Osteocyte (in vitro differentiated cells): ENCODE results near the gene VWA3B. TPM values are rescaled to one million over a fixed set of nuclear protein-coding genes. Genes with fewer than 3 reads are reported as not detected.

ENCODE experiments used
- DNase-seq: peaks from one replicate; pipeline ENCODE4 v3.0.0; 2021; ENCODE audit warnings: mixed read lengths; ENCODE audit not compliant: unreplicated experiment; ENCODE audit errors: extremely low spot score
- H3K27ac Mint-ChIP-seq: one replicate; pipeline ENCODE4 v1.8.0; 2021; ENCODE audit warnings: mild to moderate bottlenecking, mixed read lengths; ENCODE audit not compliant: unreplicated experiment
- H3K27me3 Mint-ChIP-seq: one replicate; pipeline ENCODE4 v1.8.0; 2021; ENCODE audit warnings: mixed read lengths; ENCODE audit not compliant: unreplicated experiment
- H3K36me3 Mint-ChIP-seq: one replicate; pipeline ENCODE4 v1.8.0; 2021; ENCODE audit warnings: mixed read lengths; ENCODE audit not compliant: unreplicated experiment
- H3K4me1 Mint-ChIP-seq: one replicate; pipeline ENCODE4 v1.8.0; 2021; ENCODE audit warnings: mixed read lengths; ENCODE audit not compliant: unreplicated experiment
- H3K4me3 Mint-ChIP-seq: one replicate; pipeline ENCODE4 v1.8.0; 2021; ENCODE audit warnings: mild to moderate bottlenecking, moderate library complexity, mixed read lengths; ENCODE audit not compliant: unreplicated experiment
- H3K9me3 Mint-ChIP-seq: one replicate; pipeline ENCODE4 v1.8.0; 2021; ENCODE audit warnings: mixed read lengths; ENCODE audit not compliant: unreplicated experiment
- total RNA-seq: library from RNA; stranded (reverse); gene quantifications from 2 replicates; pipeline ENCODE4 v1.2.1, GENCODE V29; 2021
- TF ChIP-seq, protein P1 (sequence below): fragments of 200-600 bp; sonication (generic); IDR thresholded peaks from 2 replicates; pipeline ENCODE4 v1.5.0; 2021; ENCODE audit warnings: antibody characterized with exemption, mild to moderate bottlenecking, moderate library complexity

Gene VWA3B
- total RNA-seq, 1 donor from 2014 or later = not detected

DNA sequence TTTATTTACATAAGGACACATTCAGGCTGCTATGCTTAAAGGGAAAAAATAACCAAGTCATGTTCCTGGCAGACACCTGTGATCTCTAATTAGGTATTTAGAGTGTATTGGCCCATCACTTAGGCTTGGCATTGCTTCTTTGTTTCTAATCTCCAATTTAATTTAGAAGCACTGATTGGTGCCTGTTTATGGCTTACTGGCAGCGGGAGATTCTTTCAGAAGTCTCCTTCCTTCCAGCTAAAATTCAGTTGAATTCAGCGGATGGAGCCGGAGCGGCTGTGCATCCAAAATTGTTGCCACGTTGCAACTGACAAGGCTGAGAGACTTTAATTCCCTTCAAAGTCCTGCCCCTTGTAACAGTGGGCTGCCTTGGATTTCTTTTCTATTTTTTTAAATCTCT is 66.5 kb downstream of the VWA3B start:
- H3K27ac Mint-ChIP-seq = no peak overlapping the region
- peaks cover 11% of the 10 kb centered on the region for H3K27me3 Mint-ChIP-seq
- no peaks in the 10 kb centered on the region for H3K9me3 Mint-ChIP-seq
- H3K4me3 Mint-ChIP-seq = no peak overlapping the region
- DNase-seq = no peak
- TF ChIP-seq, protein P1, sequence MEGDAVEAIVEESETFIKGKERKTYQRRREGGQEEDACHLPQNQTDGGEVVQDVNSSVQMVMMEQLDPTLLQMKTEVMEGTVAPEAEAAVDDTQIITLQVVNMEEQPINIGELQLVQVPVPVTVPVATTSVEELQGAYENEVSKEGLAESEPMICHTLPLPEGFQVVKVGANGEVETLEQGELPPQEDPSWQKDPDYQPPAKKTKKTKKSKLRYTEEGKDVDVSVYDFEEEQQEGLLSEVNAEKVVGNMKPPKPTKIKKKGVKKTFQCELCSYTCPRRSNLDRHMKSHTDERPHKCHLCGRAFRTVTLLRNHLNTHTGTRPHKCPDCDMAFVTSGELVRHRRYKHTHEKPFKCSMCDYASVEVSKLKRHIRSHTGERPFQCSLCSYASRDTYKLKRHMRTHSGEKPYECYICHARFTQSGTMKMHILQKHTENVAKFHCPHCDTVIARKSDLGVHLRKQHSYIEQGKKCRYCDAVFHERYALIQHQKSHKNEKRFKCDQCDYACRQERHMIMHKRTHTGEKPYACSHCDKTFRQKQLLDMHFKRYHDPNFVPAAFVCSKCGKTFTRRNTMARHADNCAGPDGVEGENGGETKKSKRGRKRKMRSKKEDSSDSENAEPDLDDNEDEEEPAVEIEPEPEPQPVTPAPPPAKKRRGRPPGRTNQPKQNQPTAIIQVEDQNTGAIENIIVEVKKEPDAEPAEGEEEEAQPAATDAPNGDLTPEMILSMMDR = no peak
- H3K4me1 Mint-ChIP-seq = peaks cover 2% of the 10 kb centered on the region
- no peaks in the 10 kb centered on the region for H3K36me3 Mint-ChIP-seq

DNA sequence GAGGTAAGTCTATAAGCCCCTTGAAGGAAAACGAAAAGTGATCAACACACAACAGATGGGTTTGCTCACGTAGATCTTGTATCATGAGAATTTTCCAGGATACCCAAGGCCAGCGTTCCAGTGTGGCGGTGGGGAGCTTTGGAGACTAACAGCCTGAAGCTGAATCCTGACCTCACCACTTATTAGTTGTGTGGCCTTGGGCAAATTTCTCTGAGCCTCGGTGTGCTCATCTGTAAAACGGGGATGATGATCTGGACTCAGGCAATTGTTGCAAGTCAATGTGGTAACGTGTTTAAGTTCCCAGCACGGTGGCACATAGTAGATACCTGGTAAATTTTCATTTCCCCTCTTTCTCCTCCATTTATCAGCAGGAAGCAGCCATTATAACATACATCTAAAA is 68.3 kb downstream of the VWA3B start:
- no peaks in the 10 kb centered on the region for H3K36me3 Mint-ChIP-seq
- H3K4me1 Mint-ChIP-seq = no peaks in the 10 kb centered on the region
- H3K4me3 Mint-ChIP-seq = no peak overlapping the region
- TF ChIP-seq, protein P1 = no peak
- peaks cover 15% of the 10 kb centered on the region for H3K27me3 Mint-ChIP-seq
- no peaks in the 10 kb centered on the region for H3K9me3 Mint-ChIP-seq
- no peak for DNase-seq
- no peak overlapping the region for H3K27ac Mint-ChIP-seq

DNA sequence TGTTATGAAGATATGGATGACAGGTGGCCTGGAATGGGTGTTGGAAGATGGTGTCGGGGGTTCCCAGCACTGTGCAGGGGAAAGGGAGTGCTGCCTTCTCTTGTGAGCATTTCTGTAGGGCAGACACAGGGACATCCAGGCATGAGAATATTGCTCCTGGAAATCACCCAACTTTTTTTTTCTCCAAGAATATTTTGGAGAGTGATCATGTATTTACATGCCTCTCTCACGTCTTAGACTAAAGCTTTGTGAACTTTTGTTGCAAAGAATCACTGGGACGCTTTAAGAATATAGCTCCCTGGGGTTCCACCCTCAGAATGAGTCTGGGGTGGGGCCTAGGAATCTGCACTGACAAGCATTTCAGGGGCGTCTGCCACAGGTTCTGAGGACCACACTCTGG is 68.7 kb downstream of the VWA3B start:
- TF ChIP-seq, protein P1 = no peak
- Mint-ChIP-seq H3K9me3 (no peaks in the 10 kb centered on the region), H3K27me3 (peaks cover 19% of the 10 kb centered on the region), H3K4me3 (no peak overlapping the region), H3K27ac (no peak overlapping the region), H3K36me3 (no peaks in the 10 kb centered on the region), H3K4me1 (no peaks in the 10 kb centered on the region)
- no peak for DNase-seq

DNA sequence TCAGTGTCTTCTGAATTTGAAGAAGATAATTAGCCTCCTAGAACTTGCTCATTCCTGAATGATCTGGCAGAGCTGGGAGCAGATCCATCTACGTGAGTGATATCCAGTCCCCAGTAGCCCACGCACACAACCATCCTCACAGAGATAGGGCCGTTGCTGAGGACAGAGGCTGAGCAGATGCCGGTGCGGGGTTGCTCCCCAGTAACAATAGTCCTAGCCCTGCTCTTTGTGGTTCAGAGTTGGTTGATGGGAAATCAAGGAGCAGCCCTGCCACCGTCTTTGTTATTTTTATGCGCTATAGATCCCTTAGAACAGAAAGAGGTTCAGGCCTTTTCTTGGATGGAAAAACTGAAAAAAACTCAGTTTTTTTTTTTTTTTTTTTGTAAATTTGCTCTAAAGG is 69.3 kb downstream of the VWA3B start:
- no peaks in the 10 kb centered on the region for H3K36me3 Mint-ChIP-seq
- TF ChIP-seq, protein P1 = no peak
- no peaks in the 10 kb centered on the region for H3K9me3 Mint-ChIP-seq
- no peak overlapping the region for H3K4me3 Mint-ChIP-seq
- DNase-seq = no peak
- H3K27me3 Mint-ChIP-seq = peaks cover 19% of the 10 kb centered on the region
- no peaks in the 10 kb centered on the region for H3K4me1 Mint-ChIP-seq
- H3K27ac Mint-ChIP-seq = no peak overlapping the region

DNA sequence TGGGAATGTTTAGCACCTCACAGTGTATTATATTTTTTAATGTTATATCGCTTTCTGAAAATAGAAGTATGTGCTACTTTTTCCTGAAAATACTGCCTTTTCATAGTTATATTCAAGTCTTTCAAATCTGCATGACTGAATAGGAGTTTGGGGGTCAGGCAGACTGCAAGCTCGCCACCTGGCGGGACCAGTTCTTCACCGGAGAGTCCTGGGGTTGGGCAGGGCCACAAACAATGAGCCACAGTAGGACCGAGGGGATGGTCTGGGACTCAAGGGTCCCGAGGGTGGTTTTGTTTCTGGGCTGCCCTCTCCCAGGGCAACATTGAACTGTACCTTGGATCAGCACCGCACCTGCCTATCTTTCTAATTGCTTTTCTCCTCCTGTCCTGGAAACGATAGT is 70.6 kb downstream of the VWA3B start:
- H3K4me3 Mint-ChIP-seq = no peak overlapping the region
- no peak for DNase-seq

More for the DNA sequence above, 70.6 kb downstream of the VWA3B start:
- peaks cover 20% of the 10 kb centered on the region for H3K27me3 Mint-ChIP-seq
- TF ChIP-seq, protein P1 = no peak
- no peaks in the 10 kb centered on the region for H3K36me3 Mint-ChIP-seq
- no peak overlapping the region for H3K27ac Mint-ChIP-seq
- no peaks in the 10 kb centered on the region for H3K9me3 Mint-ChIP-seq
- H3K4me1 Mint-ChIP-seq = no peaks in the 10 kb centered on the region
